Psoas muscle (tissue), 8 donors: ENCODE measurements around the gene ACTR6. TPM values are rescaled to one million over a fixed set of nuclear protein-coding genes. Genes with fewer than 3 reads are reported as not detected.
"Not testable (repeated sequence)": the region's sequence is repeated elsewhere in the genome, so short reads cannot be mapped to it uniquely, and the experiment has no call there.

ENCODE experiments used
- ATAC-seq, 4 donors: fragments of 200-7000 bp; cut with Tn5 transposase; one replicate each; pipeline ENCODE4 v1.9.1; 2020; ENCODE audit warnings: moderate library complexity in 3 of 4, mild to moderate bottlenecking in 2 of 4
- DNase-seq, 2 donors: peaks; one replicate each; pipeline ENCODE4 v3.0.0-alpha.2; 2020
- H3K27ac ChIP-seq: fragments of 200-600 bp; one replicate; pipeline ENCODE4 v1.8.0; 2022
- H3K27me3 ChIP-seq, 3 donors: fragments of 200-600 bp in 1 of 3; one replicate each; pipeline versions ENCODE4 v1.6.1 to v1.8.0; 2013 to 2022; ENCODE audit warnings: low read length in 2 of 3, mild to moderate bottlenecking in 2 of 3, moderate library complexity in 1 of 3; ENCODE audit not compliant: insufficient read depth in 3 of 3
- H3K36me3 ChIP-seq, 2 donors: fragments of 200-600 bp in 1 of 2; one replicate each; pipeline versions ENCODE4 v1.6.1 to v1.8.0; 2013 to 2022; ENCODE audit warnings: low read depth in 1 of 2, mild to moderate bottlenecking in 1 of 2, moderate library complexity in 1 of 2; ENCODE audit not compliant: insufficient read depth in 1 of 2
- H3K4me1 ChIP-seq: fragments of 200-600 bp; one replicate; pipeline ENCODE4 v1.8.0; 2022
- H3K4me3 ChIP-seq: fragments of 200-600 bp; one replicate; pipeline ENCODE4 v1.8.0; 2022; ENCODE audit warnings: mild to moderate bottlenecking
- H3K9me3 ChIP-seq: fragments of 200-600 bp; one replicate; pipeline ENCODE4 v1.8.0; 2022
- WGBS, 3 donors: extraction: QIAGEN DNeasy Blood & Tissue Kit; methylation state at CpG; one replicate each; pipeline versions ENCODE4 v1.1.6 to v1.1.7; 2013; 5-methylcytosine and 5-hydroxymethylcytosine counted together
- intact Hi-C, 2 donors: fragments of 100-400 bp; cut with DNase I; formaldehyde crosslinking; loops; one replicate each; pipeline versions ENCODE4 v1.11.0 to v1.14.2; 2022
- polyA plus RNA-seq, 3 donors: library from polyadenylated mRNA; stranded (reverse); fragments of 200-250 nt; gene quantifications; one replicate each; pipeline ENCODE4 v1.2.3, GENCODE V29; 2013
- total RNA-seq, 4 donors: library from RNA; stranded (reverse); fragmentation: NEBNext Ultra II Directional in 2 of 4; extraction: Animal tissue kit (Norgen Biotek cat#: 25700) in 2 of 4; gene quantifications; one replicate each; pipeline versions ENCODE4 v1.2.1 to v1.2.4, GENCODE V29; 2021 to 2023
- TF ChIP-seq, protein P1 (sequence below): fragments of 200-600 bp; IDR thresholded peaks from one replicate; pipeline ENCODE4 v1.8.0; 2022; ENCODE audit warnings: antibody characterized with exemption
- donor health status: healthy with polysubstance abuse.
- donor health status: DM: no; HTN: no; CAD: no; lungs with moderate emphysema.
- donor health status: Bipolar disorder and iron deficiency.
- donor health status: healthy.
- donor health status: DM: yes; HTN: yes; CAD: no.
- donor health status: DM: no; HTN: no; CAD: no.
- donor health status: DM: no; HTN: no; CAD: no.
- donor health status: DM: yes; HTN: yes; CAD: no.

ACTR6 gene
- total and polyA plus RNA-seq, 7 donors: 11.5 to 31.7 (median 17.1) TPM

GRCh38 chr12:100216337-100216736 is 15.7 kb downstream of the ACTR6 start:
- Histone ChIP-seq H3K4me3 (no peak overlapping the region), H3K27me3 (no peaks in the 10 kb centered on the region), H3K9me3 (no peaks in the 10 kb centered on the region), H3K4me1 (no peaks in the 10 kb centered on the region), H3K36me3 (peaks cover 3 to 88% of the 10 kb centered on the region in 2 donors), H3K27ac (no peak overlapping the region)
- WGBS, 3 donors: 90 to 97% (median 95%) methylated on average over 4 of the region's 4 CpGs
- DNase-seq: no peak
- TF ChIP-seq, protein P1, sequence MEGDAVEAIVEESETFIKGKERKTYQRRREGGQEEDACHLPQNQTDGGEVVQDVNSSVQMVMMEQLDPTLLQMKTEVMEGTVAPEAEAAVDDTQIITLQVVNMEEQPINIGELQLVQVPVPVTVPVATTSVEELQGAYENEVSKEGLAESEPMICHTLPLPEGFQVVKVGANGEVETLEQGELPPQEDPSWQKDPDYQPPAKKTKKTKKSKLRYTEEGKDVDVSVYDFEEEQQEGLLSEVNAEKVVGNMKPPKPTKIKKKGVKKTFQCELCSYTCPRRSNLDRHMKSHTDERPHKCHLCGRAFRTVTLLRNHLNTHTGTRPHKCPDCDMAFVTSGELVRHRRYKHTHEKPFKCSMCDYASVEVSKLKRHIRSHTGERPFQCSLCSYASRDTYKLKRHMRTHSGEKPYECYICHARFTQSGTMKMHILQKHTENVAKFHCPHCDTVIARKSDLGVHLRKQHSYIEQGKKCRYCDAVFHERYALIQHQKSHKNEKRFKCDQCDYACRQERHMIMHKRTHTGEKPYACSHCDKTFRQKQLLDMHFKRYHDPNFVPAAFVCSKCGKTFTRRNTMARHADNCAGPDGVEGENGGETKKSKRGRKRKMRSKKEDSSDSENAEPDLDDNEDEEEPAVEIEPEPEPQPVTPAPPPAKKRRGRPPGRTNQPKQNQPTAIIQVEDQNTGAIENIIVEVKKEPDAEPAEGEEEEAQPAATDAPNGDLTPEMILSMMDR: no peak
- ATAC-seq: no peak
- intact Hi-C loops: no loop called here

DNA sequence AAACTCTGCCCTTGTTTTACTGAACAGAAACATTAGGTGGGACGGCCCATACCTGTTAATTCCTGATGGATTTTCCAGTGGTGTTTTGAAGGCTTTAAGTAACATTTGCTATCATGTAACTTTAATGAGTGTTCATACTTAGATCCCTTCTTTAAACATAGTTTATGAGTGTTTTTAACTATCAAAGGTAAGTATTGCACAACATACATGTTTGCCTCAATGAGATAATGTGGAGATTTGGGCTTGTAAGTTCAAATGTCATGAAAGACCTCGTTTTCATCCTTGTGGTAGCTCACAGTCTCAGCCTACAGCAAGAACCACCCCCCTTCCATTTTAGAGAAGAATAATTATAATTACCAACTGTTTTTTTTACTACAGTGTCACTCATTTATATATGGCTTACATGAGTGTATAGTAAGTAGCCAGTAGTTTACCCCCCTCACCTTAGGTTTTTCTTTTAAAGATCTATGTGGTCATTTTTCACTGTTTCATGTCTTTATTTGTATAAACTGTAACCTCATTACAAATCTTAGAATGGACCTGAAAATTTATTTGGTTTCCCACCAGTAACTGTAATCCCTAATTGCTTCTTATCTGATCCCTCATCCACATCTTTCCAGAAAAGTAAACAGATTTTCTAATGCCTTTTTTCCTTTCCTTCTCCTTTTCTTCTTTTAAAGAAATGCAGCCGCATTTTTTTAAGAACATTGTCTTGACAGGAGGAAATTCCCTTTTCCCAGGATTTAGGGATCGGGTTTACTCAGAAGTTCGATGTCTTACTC is 18.9 kb downstream of the ACTR6 start:
- TF ChIP-seq, protein P1: no peak
- H3K9me3 ChIP-seq: no peaks in the 10 kb centered on the region
- DNase-seq (no peak), ATAC-seq (no peak)
- intact Hi-C loops: no loop called here
- H3K4me3 ChIP-seq: no peak overlapping the region
- no peak overlapping the region for H3K27ac ChIP-seq
- 83 to 88% (median 88%) methylated on average over 5 of the region's 5 CpGs for WGBS, 3 donors
- peaks cover 3 to 90% of the 10 kb centered on the region in 2 donors for H3K36me3 ChIP-seq
- no peaks in the 10 kb centered on the region for H3K27me3 ChIP-seq
- no peaks in the 10 kb centered on the region for H3K4me1 ChIP-seq

GRCh38 chr12:100221523-100221922 is 20.9 kb downstream of the ACTR6 start:
- Histone ChIP-seq H3K36me3 (peaks cover 3 to 91% of the 10 kb centered on the region in 2 donors), H3K4me1 (no peaks in the 10 kb centered on the region), H3K9me3 (no peaks in the 10 kb centered on the region), H3K4me3 (no peak overlapping the region), H3K27ac (no peak overlapping the region), H3K27me3 (no peaks in the 10 kb centered on the region)
- intact Hi-C loops: no loop called here
- DNase-seq: no peak
- WGBS, 3 donors: 87 to 94% (median 94%) methylated on average over 3 of the region's 3 CpGs
- no peak for ATAC-seq
- TF ChIP-seq, protein P1: no peak

GRCh38 chr12:100222173-100222572 is 21.6 kb downstream of the ACTR6 start:
- DNase-seq, intact Hi-C loops, H3K4me1 ChIP-seq, ATAC-seq, H3K27me3 ChIP-seq, H3K4me3 ChIP-seq, H3K9me3 ChIP-seq, H3K27ac ChIP-seq: not testable (repeated sequence)
- 94 to 97% (median 96%) methylated on average over 6 of the region's 6 CpGs for WGBS, 3 donors
- peaks cover 3 to 87% of the 10 kb centered on the region in 2 donors for H3K36me3 ChIP-seq

DNA sequence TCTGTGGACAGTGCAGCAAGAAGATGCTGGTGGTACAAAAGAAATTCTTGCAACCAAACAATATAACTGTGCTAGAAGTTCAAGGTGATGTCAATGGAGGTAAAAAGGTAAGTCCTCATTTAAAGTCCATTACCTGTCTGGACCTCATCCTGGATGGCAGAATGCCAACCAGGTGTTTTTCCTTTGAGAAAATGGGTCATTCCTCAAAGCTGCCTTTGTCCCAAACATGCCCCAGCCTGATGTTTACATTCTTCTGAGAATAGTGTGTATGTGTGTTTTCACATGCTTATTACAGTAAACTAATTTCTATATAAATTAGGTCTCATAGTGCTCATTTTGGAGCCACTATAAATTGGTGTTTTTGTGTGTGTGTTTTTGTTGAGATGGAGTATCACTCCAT is 24.9 kb downstream of the ACTR6 start:
- no peaks in the 10 kb centered on the region for H3K4me1 ChIP-seq
- DNase-seq (no peak), ATAC-seq (no peak)
- TF ChIP-seq, protein P1: no peak
- no peaks in the 10 kb centered on the region for H3K27me3 ChIP-seq
- H3K4me3 ChIP-seq: no peak overlapping the region
- no peak overlapping the region for H3K27ac ChIP-seq
- H3K9me3 ChIP-seq: no peaks in the 10 kb centered on the region
- H3K36me3 ChIP-seq: peaks cover 0 to 58% of the 10 kb centered on the region in 2 donors
- intact Hi-C loops: no loop called here
